ENCODE measurements around the gene CBL. TPM values are rescaled to one million over a fixed set of nuclear protein-coding genes. Genes with fewer than 3 reads are reported as not detected.

Gene CBL
- total and polyA plus RNA-seq, 2 experiments from 2014 or later, result 31.6 to 67.6 TPM

- Histone ChIP-seq H3F3A (replicated peaks; ENCODE audit: low read depth) (peaks cover 3% of the 10 kb centered on the region; the same call in 1 of the 2 replicates), H4K20me1 (replicated peaks; ENCODE audit: insufficient read depth) (peaks cover 9% of the 10 kb centered on the region), H2AFZ (no peak overlapping the region), H3K27ac (ENCODE audit: low read depth) (no peak overlapping the region), H3K36me3 (ENCODE audit: insufficient read depth) (peaks cover 51% of the 10 kb centered on the region), H3K79me2 (replicated peaks; ENCODE audit: insufficient read depth) (0 out of 2 replicates have a peak, but pooled peaks cover 6% of the 10 kb centered on the region), H3K4me3 (no peak overlapping the region), H3K27me3 (ENCODE audit: insufficient read depth) (no peaks in the 10 kb centered on the region), H3K4me2 (no peak overlapping the region), H3K4me1 (ENCODE audit: insufficient read depth) (no peaks in the 10 kb centered on the region), H3K9me2 (ENCODE audit: insufficient read depth) (no peaks in the 10 kb centered on the region)
- ATAC-seq, result no peak
- Mint-ChIP-seq H3K4me3 (no peak overlapping the region), H3K27ac (no peak overlapping the region), H3K9me3 (no peaks in the 10 kb centered on the region), H3K27me3 (ENCODE audit: insufficient read depth, low read depth, poor library complexity) (no peaks in the 10 kb centered on the region), H3K4me1 (no peaks in the 10 kb centered on the region), H3K36me3 (ENCODE audit: low read depth) (peaks cover 65% of the 10 kb centered on the region)
- DNase-seq (ENCODE audit: low spot score), result no peak
- TF ChIP-seq ZNF114 (CRISPR knock-in tag; IDR thresholded peaks at IDR 0.05) (no peak), JUNB (IDR thresholded peaks at IDR 0.05; ENCODE audit: unreplicated experiment) (no peak), NANOG (IDR thresholded peaks at IDR 0.05; ENCODE audit: borderline replicate concordance) (no peak), ZNF462 (CRISPR knock-in tag; IDR thresholded peaks at IDR 0.05) (no peak), STAT1 (IDR thresholded peaks at IDR 0.05; ENCODE audit: unreplicated experiment) (no peak), CTCF (conservative IDR thresholded peaks at IDR 0.05; ENCODE audit: low read depth in 2 of 2) (no peak)
These were observed 91.8 kb downstream of the CBL start for GRCh38 chr11:119297938-119298337.

Data from GM23338 (cell line).